Adipocyte (in vitro differentiated cells): ENCODE results near the gene ACTA2.

Source experiments
- DNase-seq: peaks from one replicate; pipeline ENCODE4 v3.0.0-alpha.2; 2015; ENCODE audit warnings: low read depth
- H3K27me3 ChIP-seq: replicated peaks from 2 replicates; pipeline ENCODE4 v1.7.0; 2013; ENCODE audit warnings: mild to moderate bottlenecking, low read length, moderate library complexity; ENCODE audit not compliant: control insufficient read depth, insufficient read depth
- H3K36me3 ChIP-seq: 2 replicates; pipeline ENCODE4 v1.7.0; 2013; ENCODE audit warnings: low read length, mild to moderate bottlenecking, moderate library complexity; ENCODE audit not compliant: control insufficient read depth, insufficient read depth, severe bottlenecking
- H3K4me1 ChIP-seq: 2 replicates; pipeline ENCODE4 v1.7.0; 2013; ENCODE audit warnings: mild to moderate bottlenecking, low read length, moderate library complexity; ENCODE audit not compliant: control insufficient read depth, insufficient read depth
- H3K4me3 ChIP-seq: 2 replicates; pipeline ENCODE4 v1.7.0; 2013; ENCODE audit warnings: mild to moderate bottlenecking, low read length, moderate library complexity
- H3K9ac ChIP-seq: 2 replicates; pipeline ENCODE4 v1.7.0; 2013; ENCODE audit warnings: mild to moderate bottlenecking, low read length, moderate library complexity
- H3K9me3 ChIP-seq: 2 replicates; pipeline ENCODE4 v1.7.0; 2013; ENCODE audit warnings: mild to moderate bottlenecking, low read length, moderate library complexity; ENCODE audit not compliant: control insufficient read depth

ACTA2 gene

GRCh38 chr10:88949051-88949450, 3.5 kb downstream of the ACTA2 start:
- Histone ChIP-seq H3K36me3 (peaks cover 3% of the 10 kb centered on the region), H3K4me1 (peaks cover 33% of the 10 kb centered on the region), H3K9ac (no peak overlapping the region), H3K27me3 (no peaks in the 10 kb centered on the region), H3K4me3 (no peak overlapping the region), H3K9me3 (no peaks in the 10 kb centered on the region)
- no peak for DNase-seq

DNA sequence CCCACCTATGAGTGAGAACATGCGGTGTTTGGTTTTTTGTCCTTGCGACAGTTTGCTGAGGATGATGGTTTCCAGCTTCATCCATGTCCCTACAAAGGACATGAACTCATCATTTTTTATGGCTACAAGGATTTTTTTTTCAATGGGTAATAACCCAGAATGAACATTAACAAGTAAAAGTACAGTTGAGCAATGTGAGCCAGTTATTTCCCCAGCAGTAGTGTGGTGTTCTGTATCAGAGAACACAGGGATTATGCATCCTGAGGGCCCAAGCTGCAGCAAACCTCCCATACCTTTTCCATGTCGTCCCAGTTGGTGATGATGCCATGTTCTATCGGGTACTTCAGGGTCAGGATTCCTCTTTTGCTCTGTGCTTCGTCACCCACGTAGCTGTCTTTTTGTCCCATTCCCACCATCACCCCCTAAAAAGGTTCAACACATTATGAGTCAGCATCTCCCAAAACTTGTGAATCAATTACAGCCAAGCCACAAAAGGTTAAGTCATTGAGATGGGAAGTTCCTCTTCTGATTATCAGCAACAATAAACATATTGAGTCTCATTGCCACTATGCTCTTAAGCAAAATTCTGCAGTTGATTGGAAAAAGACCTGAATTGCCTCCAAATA, 5.5 kb downstream of the ACTA2 start:
- Histone ChIP-seq H3K36me3 (peaks cover 12% of the 10 kb centered on the region), H3K9ac (no peak overlapping the region), H3K4me1 (peaks cover 23% of the 10 kb centered on the region), H3K27me3 (no peaks in the 10 kb centered on the region), H3K4me3 (no peak overlapping the region), H3K9me3 (no peaks in the 10 kb centered on the region)
- peak; percentile 53 for DNase-seq

DNA sequence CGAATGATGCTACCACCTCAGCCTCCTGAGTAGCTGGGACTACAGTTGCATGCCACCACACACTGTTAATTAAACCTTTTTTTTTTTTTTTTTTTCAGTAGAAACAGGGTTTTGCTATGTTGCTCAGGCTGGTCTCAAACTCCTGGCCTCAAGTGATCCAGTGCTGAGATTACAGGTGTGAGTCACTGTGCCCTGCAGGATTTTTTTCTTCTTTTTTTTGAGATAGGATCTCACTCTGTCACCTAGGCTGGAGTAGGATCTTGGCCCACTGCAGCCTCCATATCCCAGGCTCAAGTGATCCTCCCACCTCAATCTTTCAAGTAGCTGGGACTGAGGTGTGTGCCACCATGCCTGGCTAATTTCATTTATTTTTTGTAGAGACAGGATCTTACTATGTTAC, 6.4 kb downstream of the ACTA2 start:
- DNase-seq: no peak
- Histone ChIP-seq H3K9ac (no peak overlapping the region), H3K9me3 (no peaks in the 10 kb centered on the region), H3K36me3 (peaks cover 18% of the 10 kb centered on the region), H3K27me3 (no peaks in the 10 kb centered on the region), H3K4me1 (peaks cover 17% of the 10 kb centered on the region), H3K4me3 (no peak overlapping the region)

DNA sequence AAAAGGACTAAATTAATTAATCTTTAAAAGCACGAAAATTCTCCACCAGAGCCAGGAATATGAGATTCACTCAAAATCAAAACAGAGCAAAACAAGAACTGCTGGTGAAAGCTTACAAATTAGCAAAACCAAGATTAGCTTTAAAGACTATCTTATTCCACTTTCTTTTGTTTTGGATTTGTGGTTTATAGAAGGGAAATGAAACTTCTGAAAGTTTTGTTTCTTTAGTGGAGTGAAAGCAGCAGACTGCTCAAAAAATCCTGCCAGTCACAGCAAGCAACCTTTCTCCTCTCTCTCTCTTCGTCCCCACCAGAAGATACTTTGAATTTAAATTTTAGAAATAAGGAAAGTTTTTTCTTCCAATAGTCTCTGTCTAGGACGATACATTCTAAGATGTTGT, 7.8 kb downstream of the ACTA2 start:
- H3K4me1 ChIP-seq: peaks cover 3% of the 10 kb centered on the region
- no peak for DNase-seq
- no peaks in the 10 kb centered on the region for H3K27me3 ChIP-seq
- H3K9me3 ChIP-seq: no peaks in the 10 kb centered on the region
- H3K36me3 ChIP-seq: peaks cover 24% of the 10 kb centered on the region
- H3K4me3 ChIP-seq: no peak overlapping the region
- H3K9ac ChIP-seq: no peak overlapping the region

DNA sequence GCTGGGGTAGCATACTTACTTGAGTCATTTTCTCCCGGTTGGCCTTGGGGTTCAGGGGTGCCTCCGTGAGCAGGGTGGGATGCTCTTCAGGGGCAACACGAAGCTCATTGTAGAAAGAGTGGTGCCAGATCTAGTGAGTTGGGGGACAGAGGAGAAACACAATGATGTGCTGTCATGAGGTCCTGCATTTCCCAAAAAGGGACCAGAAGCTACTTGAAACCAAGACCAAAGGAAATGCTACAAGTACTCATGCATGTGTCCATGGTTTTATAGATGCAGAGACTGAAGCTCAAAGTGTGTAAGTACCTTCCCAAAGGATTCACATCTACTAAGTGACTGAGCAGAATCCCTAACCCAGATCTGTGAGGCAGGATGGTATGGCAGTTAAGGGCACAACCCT, 8.8 kb downstream of the ACTA2 start:
- Histone ChIP-seq H3K27me3 (no peaks in the 10 kb centered on the region), H3K9ac (no peak overlapping the region), H3K36me3 (peaks cover 29% of the 10 kb centered on the region), H3K9me3 (no peaks in the 10 kb centered on the region), H3K4me1 (no peaks in the 10 kb centered on the region), H3K4me3 (no peak overlapping the region)
- DNase-seq: no peak

DNA sequence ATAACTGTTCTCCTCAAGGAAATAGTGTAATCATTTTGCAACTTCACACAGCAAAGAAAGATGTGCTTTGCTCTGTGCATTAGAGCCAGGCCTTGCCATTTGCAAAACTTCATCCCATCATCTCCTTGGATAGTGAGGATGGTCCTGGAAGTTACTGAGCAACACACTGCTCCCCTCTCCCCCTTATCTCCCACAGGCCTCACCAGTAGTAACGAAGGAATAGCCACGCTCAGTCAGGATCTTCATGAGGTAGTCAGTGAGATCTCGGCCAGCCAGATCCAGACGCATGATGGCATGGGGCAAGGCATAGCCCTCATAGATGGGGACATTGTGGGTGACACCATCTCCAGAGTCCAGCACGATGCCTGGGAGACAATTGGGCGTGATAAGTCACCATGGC, 11.5 kb downstream of the ACTA2 start:
- Histone ChIP-seq H3K36me3 (peaks cover 42% of the 10 kb centered on the region), H3K4me1 (no peaks in the 10 kb centered on the region), H3K9ac (no peak overlapping the region), H3K4me3 (no peak overlapping the region), H3K27me3 (no peaks in the 10 kb centered on the region), H3K9me3 (no peaks in the 10 kb centered on the region)
- no peak for DNase-seq

GRCh38 chr10:88938938-88939337, 13.6 kb downstream of the ACTA2 start:
- H3K36me3 ChIP-seq: peaks cover 39% of the 10 kb centered on the region
- no peak overlapping the region for H3K9ac ChIP-seq
- H3K4me3 ChIP-seq: no peak overlapping the region
- no peaks in the 10 kb centered on the region for H3K9me3 ChIP-seq
- DNase-seq: no peak
- H3K27me3 ChIP-seq: no peaks in the 10 kb centered on the region
- peaks cover 8% of the 10 kb centered on the region for H3K4me1 ChIP-seq

DNA sequence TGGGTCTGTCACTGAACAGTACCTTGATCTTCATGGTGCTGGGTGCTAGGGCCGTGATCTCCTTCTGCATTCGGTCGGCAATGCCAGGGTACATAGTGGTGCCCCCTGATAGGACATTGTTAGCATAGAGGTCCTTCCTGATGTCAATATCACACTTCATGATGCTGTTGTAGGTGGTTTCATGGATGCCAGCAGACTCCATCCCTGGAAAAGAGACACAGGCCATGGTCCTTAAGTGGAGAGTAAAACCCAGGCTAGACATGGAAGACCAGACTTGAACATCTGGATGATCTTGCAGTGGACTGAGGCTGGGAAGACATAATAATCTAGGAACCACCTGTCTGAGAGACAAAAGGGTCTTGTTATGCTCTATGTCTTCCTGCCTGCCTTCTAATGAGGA, 14.5 kb downstream of the ACTA2 start:
- Histone ChIP-seq H3K9me3 (no peaks in the 10 kb centered on the region), H3K4me1 (peaks cover 8% of the 10 kb centered on the region), H3K27me3 (no peaks in the 10 kb centered on the region), H3K9ac (no peak overlapping the region), H3K4me3 (no peak overlapping the region), H3K36me3 (peaks cover 35% of the 10 kb centered on the region)
- no peak for DNase-seq

DNA sequence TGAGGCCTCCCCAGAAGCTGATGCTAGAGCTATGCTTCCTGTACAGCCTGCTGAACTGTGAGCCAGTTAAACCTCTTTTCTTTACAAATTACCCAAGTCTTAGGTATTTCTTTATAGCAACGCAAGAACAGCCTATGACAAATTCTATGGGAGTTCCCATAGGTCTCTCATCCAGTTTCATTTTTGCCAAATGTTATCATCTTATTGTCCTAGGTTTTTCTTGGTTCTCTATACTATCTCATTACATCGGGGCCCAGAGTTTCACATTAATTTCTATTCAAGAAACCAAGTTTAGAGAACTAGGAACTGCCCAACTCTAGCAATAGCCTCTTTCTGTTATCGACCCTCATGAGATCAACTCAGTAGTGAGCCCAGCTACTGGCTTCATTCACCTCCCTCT, 15.9 kb downstream of the ACTA2 start:
- DNase-seq: no peak
- Histone ChIP-seq H3K36me3 (peaks cover 32% of the 10 kb centered on the region), H3K9ac (no peak overlapping the region), H3K27me3 (no peaks in the 10 kb centered on the region), H3K4me1 (peaks cover 15% of the 10 kb centered on the region), H3K4me3 (no peak overlapping the region), H3K9me3 (no peaks in the 10 kb centered on the region)

DNA sequence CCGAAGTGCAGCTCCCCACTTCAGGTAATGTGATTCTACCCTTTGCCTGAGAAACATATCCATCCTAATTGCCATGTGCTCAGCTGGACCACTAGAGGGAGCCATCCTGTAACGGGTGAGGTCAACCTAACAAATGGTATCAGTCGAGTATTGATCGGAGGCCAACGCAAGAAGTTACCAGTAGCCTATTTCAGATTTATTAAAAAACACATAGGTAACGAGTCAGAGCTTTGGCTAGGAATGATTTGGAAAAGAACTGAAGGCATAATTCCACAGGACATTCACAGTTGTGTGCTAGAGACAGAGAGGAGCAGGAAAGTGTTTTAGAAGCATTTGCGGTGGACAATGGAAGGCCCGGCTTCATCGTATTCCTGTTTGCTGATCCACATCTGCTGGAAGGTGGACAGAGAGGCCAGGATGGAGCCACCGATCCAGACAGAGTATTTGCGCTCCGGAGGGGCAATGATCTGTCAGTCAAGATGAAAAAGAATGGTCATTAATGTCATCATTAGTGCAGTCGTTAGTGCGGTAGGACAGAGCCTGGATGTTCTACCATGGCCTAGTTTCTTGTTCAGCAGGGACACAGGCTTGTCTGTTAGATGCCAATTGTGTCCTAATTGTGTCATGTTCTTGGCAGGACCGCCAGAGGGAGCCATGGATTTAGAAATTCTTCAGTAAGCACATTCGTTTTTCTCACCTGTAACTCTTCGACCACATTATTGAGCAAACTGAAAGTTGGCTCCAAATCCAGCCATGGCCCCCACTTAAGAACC, 17.5 kb downstream of the ACTA2 start:
- DNase-seq: peak; percentile 91
- Histone ChIP-seq H3K4me3 (no peak overlapping the region), H3K27me3 (no peaks in the 10 kb centered on the region)

GRCh38 chr10:88933564-88933963, 19.0 kb downstream of the ACTA2 start:
- Histone ChIP-seq H3K9ac (no peak overlapping the region), H3K36me3 (peaks cover 17% of the 10 kb centered on the region), H3K4me1 (peaks cover 27% of the 10 kb centered on the region), H3K27me3 (no peaks in the 10 kb centered on the region), H3K9me3 (no peaks in the 10 kb centered on the region), H3K4me3 (no peak overlapping the region)
- DNase-seq: no peak

More for the DNA sequence above, 17.5 kb downstream of the ACTA2 start:
- H3K9me3 ChIP-seq: no peaks in the 10 kb centered on the region
- H3K9ac ChIP-seq: peak overlapping the region; percentile 31
- peaks cover 22% of the 10 kb centered on the region for H3K36me3 ChIP-seq
- H3K4me1 ChIP-seq: peaks cover 20% of the 10 kb centered on the region
